Keratinocyte (primary cell): ENCODE results near the gene DHTKD1. TPM values are rescaled to one million over a fixed set of nuclear protein-coding genes. Genes with fewer than 3 reads are reported as not detected.

ENCODE experiments used
- DNase-seq: peaks from one replicate; pipeline ENCODE4 v3.0.0-alpha.2; 2011; ENCODE audit warnings: low read depth, missing footprints, low spot score
- FAIRE-seq: peaks from 2 replicates; lab custom pipeline; 2011; peaks lifted over from hg19 to GRCh38; lab: Jason Lieb, UNC
- H2AFZ ChIP-seq: 2 replicates; pipeline ENCODE4 v1.6.0; 2012; ENCODE audit warnings: low read length, control low read depth, inconsistent platforms; ENCODE audit not compliant: control insufficient read depth
- H3K27ac ChIP-seq: 2 replicates; pipeline ENCODE4 v1.5.1; 2011; ENCODE audit warnings: low read length; ENCODE audit not compliant: control insufficient read depth, insufficient read depth
- H3K27me3 ChIP-seq: 3 replicates; pipeline ENCODE4 v1.6.0; 2011; ENCODE audit warnings: low read length; ENCODE audit not compliant: control insufficient read depth, insufficient read depth; ENCODE audit errors: extremely low read depth
- H3K36me3 ChIP-seq, 2 experiments: 2 replicates in 1 of 2; 3 replicates in 1 of 2; pipeline ENCODE4 v1.5.1; 2011; ENCODE audit warnings: low read length in 2 of 2, mild to moderate bottlenecking in 1 of 2; ENCODE audit not compliant: control insufficient read depth in 2 of 2, insufficient read depth in 2 of 2; ENCODE audit errors: extremely low read depth in 1 of 2
- H3K4me1 ChIP-seq: 3 replicates; pipeline ENCODE4 v1.5.1; 2011; ENCODE audit warnings: low read length; ENCODE audit not compliant: control insufficient read depth, insufficient read depth; ENCODE audit errors: extremely low read depth
- H3K4me2 ChIP-seq: 3 replicates; pipeline ENCODE4 v1.6.0; 2011; ENCODE audit warnings: low read depth, low read length; ENCODE audit not compliant: control insufficient read depth, insufficient read depth; ENCODE audit errors: extremely low read depth
- H3K4me3 ChIP-seq, 3 experiments: fragments of 200-600 bp in 1 of 3; sonication (generic) in 1 of 3; 2 replicates in 2 of 3; 3 replicates in 1 of 3; pipeline ENCODE4 v1.5.1; 2011 to 2016; ENCODE audit warnings: low read length in 3 of 3, mild to moderate bottlenecking in 3 of 3, control low read depth in 2 of 3, inconsistent platforms in 1 of 3, low read depth in 1 of 3, mixed read lengths in 1 of 3, mixed run types in 1 of 3, moderate library complexity in 1 of 3; ENCODE audit not compliant: control insufficient read depth in 2 of 3, insufficient read depth in 2 of 3; ENCODE audit errors: extremely low read depth in 1 of 3
- H3K79me2 ChIP-seq: 2 replicates; pipeline ENCODE4 v1.6.0; 2012; ENCODE audit warnings: low read length; ENCODE audit not compliant: control insufficient read depth, insufficient read depth
- H3K9ac ChIP-seq: 3 replicates; pipeline ENCODE4 v1.6.0; 2011; ENCODE audit warnings: low read length; ENCODE audit not compliant: control insufficient read depth, insufficient read depth; ENCODE audit errors: extremely low read depth
- H3K9me1 ChIP-seq: 3 replicates; pipeline ENCODE4 v1.6.0; 2011; ENCODE audit warnings: low read length; ENCODE audit not compliant: control insufficient read depth, insufficient read depth; ENCODE audit errors: extremely low read depth
- H3K9me3 ChIP-seq: 2 replicates; pipeline ENCODE4 v1.5.1; 2012; ENCODE audit warnings: low read depth, low read length; ENCODE audit not compliant: control insufficient read depth
- H4K20me1 ChIP-seq: 3 replicates; pipeline ENCODE4 v1.6.0; 2011; ENCODE audit warnings: low read length; ENCODE audit not compliant: control insufficient read depth, insufficient read depth; ENCODE audit errors: extremely low read depth
- EZH2 ChIP-seq: IDR thresholded peaks from one replicate; pipeline ENCODE4 v1.6.1; 2012; ENCODE audit warnings: inconsistent platforms, mild to moderate bottlenecking, low read length, moderate library complexity
- dilution Hi-C: fragments of 300-500 bp; cut with MboI; formaldehyde crosslinking; loops from one replicate; pipeline ENCODE4 v1.7.0; 2020; ENCODE audit warnings: low sequenced_read_pairs; ENCODE audit not compliant: extremely low pct_ligation_motif_present
- polyA minus RNA-seq, 3 experiments: library from RNA; depleted of rRNA, polyadenylated mRNA; stranded (reverse); fragments of >200 nt; gene quantifications; 1 replicate in 1 of 3; 2 replicates in 1 of 3; 3 replicates in 1 of 3; pipeline ENCODE4 v1.2.3, GENCODE V29; 2011
- polyA plus RNA-seq, 5 experiments: library from polyadenylated mRNA; depleted of rRNA in 3 of 5; stranded (reverse) in 3 of 5; stranded (forward) in 1 of 5; unstranded in 1 of 5; fragments of >200 nt; gene quantifications; 1 replicate in 1 of 5; 2 replicates in 3 of 5; 3 replicates in 1 of 5; pipeline versions ENCODE4 v1.2.1 to v1.2.3, GENCODE V29; 2011 to 2012; ENCODE audit warnings: missing spikeins in 2 of 5, low read depth in 1 of 5, low replicate concordance in 1 of 5
- TF ChIP-seq, protein P1 (sequence below), 3 experiments: IDR thresholded peaks in 1 of 3; conservative IDR thresholded peaks in 1 of 3; optimal IDR thresholded peaks in 1 of 3; 2 replicates in 2 of 3; 3 replicates in 1 of 3; pipeline versions ENCODE3 to v1.5.1; 2011; ENCODE audit warnings: low read length in 3 of 3, mild to moderate bottlenecking in 3 of 3, moderate library complexity in 2 of 3, control low read depth in 1 of 3, inconsistent platforms in 1 of 3; ENCODE audit not compliant: insufficient read depth in 2 of 3; ENCODE audit errors: extremely low read depth in 1 of 3

The DHTKD1 gene, protein sequence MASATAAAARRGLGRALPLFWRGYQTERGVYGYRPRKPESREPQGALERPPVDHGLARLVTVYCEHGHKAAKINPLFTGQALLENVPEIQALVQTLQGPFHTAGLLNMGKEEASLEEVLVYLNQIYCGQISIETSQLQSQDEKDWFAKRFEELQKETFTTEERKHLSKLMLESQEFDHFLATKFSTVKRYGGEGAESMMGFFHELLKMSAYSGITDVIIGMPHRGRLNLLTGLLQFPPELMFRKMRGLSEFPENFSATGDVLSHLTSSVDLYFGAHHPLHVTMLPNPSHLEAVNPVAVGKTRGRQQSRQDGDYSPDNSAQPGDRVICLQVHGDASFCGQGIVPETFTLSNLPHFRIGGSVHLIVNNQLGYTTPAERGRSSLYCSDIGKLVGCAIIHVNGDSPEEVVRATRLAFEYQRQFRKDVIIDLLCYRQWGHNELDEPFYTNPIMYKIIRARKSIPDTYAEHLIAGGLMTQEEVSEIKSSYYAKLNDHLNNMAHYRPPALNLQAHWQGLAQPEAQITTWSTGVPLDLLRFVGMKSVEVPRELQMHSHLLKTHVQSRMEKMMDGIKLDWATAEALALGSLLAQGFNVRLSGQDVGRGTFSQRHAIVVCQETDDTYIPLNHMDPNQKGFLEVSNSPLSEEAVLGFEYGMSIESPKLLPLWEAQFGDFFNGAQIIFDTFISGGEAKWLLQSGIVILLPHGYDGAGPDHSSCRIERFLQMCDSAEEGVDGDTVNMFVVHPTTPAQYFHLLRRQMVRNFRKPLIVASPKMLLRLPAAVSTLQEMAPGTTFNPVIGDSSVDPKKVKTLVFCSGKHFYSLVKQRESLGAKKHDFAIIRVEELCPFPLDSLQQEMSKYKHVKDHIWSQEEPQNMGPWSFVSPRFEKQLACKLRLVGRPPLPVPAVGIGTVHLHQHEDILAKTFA
- 7.8 to 19.5 TPM (median 12.8 TPM) in 3 replicates for polyA plus RNA-seq
- 9.3 TPM for polyA plus RNA-seq (2011; ENCODE audit: low read depth)
- polyA plus RNA-seq (2011; cell fraction: cytosol; rRNA removed): 9.5 and 11.4 TPM in 2 replicates
- 12.0 and 14.2 TPM in 2 replicates for polyA plus RNA-seq (2011; cell fraction: nucleus; rRNA removed)
- polyA plus RNA-seq (2012; ENCODE audit: low replicate concordance): 2.0 and 8.6 TPM in 2 replicates
- polyA minus RNA-seq: 20.8 to 42.9 TPM (median 27.2 TPM) in 3 replicates
- polyA minus RNA-seq (2011; cell fraction: cytosol; rRNA and poly(A)+ RNA removed): 22.8 TPM
- 8.2 and 23.0 TPM in 2 replicates for polyA minus RNA-seq (2011; cell fraction: nucleus; rRNA and poly(A)+ RNA removed)

GRCh38 chr10:12068449-12069269 is at the start of gene DHTKD1:
Gene DHTKD1, plus strand, starts transcription at chr10:12068954. Its CDS starts 80 bp downstream, at chr10:12069034.
- peak; percentile 85 for DNase-seq
- Histone ChIP-seq H3K4me2 (peak within 1 kb of the TSS; percentile 87), H3K27ac (peak within 1 kb of the TSS; percentile 79), H3K4me1 (peaks cover 16% of the 10 kb centered on the region), H3K36me3 (no peaks in the 10 kb centered on the region), H3K27me3 (no peaks in the 10 kb centered on the region), H3K9me3 (no peaks in the 10 kb centered on the region), H3K9ac (peak within 1 kb of the TSS; percentile 89), H3K9me1 (no peaks in the 10 kb centered on the region), H3K4me3 (peak within 1 kb of the TSS; percentile 86 to 95 (median 87)), H4K20me1 (no peaks in the 10 kb centered on the region), H3K79me2 (peaks cover 17% of the 10 kb centered on the region), H2AFZ (peak within 1 kb of the TSS; percentile 55)
- no peak for FAIRE-seq
- TF ChIP-seq EZH2: no peak
- TF ChIP-seq, protein P1, sequence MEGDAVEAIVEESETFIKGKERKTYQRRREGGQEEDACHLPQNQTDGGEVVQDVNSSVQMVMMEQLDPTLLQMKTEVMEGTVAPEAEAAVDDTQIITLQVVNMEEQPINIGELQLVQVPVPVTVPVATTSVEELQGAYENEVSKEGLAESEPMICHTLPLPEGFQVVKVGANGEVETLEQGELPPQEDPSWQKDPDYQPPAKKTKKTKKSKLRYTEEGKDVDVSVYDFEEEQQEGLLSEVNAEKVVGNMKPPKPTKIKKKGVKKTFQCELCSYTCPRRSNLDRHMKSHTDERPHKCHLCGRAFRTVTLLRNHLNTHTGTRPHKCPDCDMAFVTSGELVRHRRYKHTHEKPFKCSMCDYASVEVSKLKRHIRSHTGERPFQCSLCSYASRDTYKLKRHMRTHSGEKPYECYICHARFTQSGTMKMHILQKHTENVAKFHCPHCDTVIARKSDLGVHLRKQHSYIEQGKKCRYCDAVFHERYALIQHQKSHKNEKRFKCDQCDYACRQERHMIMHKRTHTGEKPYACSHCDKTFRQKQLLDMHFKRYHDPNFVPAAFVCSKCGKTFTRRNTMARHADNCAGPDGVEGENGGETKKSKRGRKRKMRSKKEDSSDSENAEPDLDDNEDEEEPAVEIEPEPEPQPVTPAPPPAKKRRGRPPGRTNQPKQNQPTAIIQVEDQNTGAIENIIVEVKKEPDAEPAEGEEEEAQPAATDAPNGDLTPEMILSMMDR (optimal IDR thresholded peaks at IDR 0.05 in 1 of 3, IDR thresholded peaks at IDR 0.05 in 1 of 3, conservative IDR thresholded peaks at IDR 0.05 in 1 of 3; ENCODE audit: extremely low read depth in 1 of 3, insufficient read depth in 2 of 3, low read length in 3 of 3): peak; percentile 19 to 43 (median 33)
- dilution Hi-C loops: no loop called here
